NCI-H82 treated with DMSO at 0.1 percent for 48 hours (cell line): Measurements from ENCODE around the gene CEP350.
"Not testable (repeated sequence)": the region's sequence is repeated elsewhere in the genome, so short reads cannot be mapped to it uniquely, and the experiment has no call there.

Experiments used
- DNase-seq: peaks from one replicate; lab custom pipeline; 2025; ENCODE audit not compliant: unreplicated experiment; lab: John Stamatoyannopoulos, UW

CEP350 gene

GRCh38 chr1:179938752-179939151 lies 15.9 kb upstream of the CEP350 start:
- DNase-seq: peak; percentile 90

GRCh38 chr1:179939941-179940340 lies 14.7 kb upstream of the CEP350 start:
- DNase-seq: no peak

GRCh38 chr1:179941454-179941853 lies 13.2 kb upstream of the CEP350 start:
- peak; percentile 60 for DNase-seq

GRCh38 chr1:179950651-179951050 lies 4.0 kb upstream of the CEP350 start:
- DNase-seq: no peak

- no peak for DNase-seq
Observed at GRCh38 chr1:179951383-179952144, 3.0 kb upstream of the CEP350 start.

GRCh38 chr1:179952186-179952585 lies 2.4 kb upstream of the CEP350 start:
- no peak for DNase-seq

- no peak for DNase-seq
Observed at GRCh38 chr1:179953974-179954492, 577 bp upstream of the CEP350 start.

GRCh38 chr1:179955287-179955680 lies 674 bp downstream of the CEP350 start:
- no peak for DNase-seq

GRCh38 chr1:179955731-179956130 lies 1.1 kb downstream of the CEP350 start:
- no peak for DNase-seq

GRCh38 chr1:179958359-179958758 lies 3.7 kb downstream of the CEP350 start:
- no peak for DNase-seq

GRCh38 chr1:179962168-179962567 lies 7.6 kb downstream of the CEP350 start:
- DNase-seq: not testable (repeated sequence)

GRCh38 chr1:179966551-179966950 lies 11.9 kb downstream of the CEP350 start:
- no peak for DNase-seq

GRCh38 chr1:179968284-179968993 lies 13.8 kb downstream of the CEP350 start:
- DNase-seq: no peak

- no peak for DNase-seq
Observed at GRCh38 chr1:179968994-179969919, 14.6 kb downstream of the CEP350 start.

- DNase-seq: no peak
Observed at GRCh38 chr1:179969962-179970361, 15.4 kb downstream of the CEP350 start.

- DNase-seq: no peak
Observed at GRCh38 chr1:179971563-179972496, 17.2 kb downstream of the CEP350 start.

GRCh38 chr1:179973198-179974110 lies 18.8 kb downstream of the CEP350 start:
- no peak for DNase-seq

GRCh38 chr1:179976970-179977651 lies 22.5 kb downstream of the CEP350 start:
- no peak for DNase-seq
